Immature natural killer cell (primary cell): ENCODE data around the gene MTO1. TPM values are rescaled to one million over a fixed set of nuclear protein-coding genes. Genes with fewer than 3 reads are reported as not detected.
A peak's percentile ranks its signal among the peaks of the same experiment; 100 is the strongest.
"Not testable (repeated sequence)": the region's sequence is repeated elsewhere in the genome, so short reads cannot be mapped to it uniquely, and the experiment has no call there.

Source experiments
- DNase-seq, 3 donors: peaks; one replicate each; pipeline ENCODE4 v3.0.0; 2022; ENCODE audit warnings: mixed read lengths in 1 of 3
- H3K27ac Mint-ChIP-seq, 6 donors: one replicate each; pipeline ENCODE4 v1.8.0; 2020; ENCODE audit warnings: mixed read lengths in 6 of 6, mild to moderate bottlenecking in 5 of 6, inconsistent platforms in 4 of 6, moderate library complexity in 3 of 6
- H3K27me3 Mint-ChIP-seq, 3 donors: one replicate each; pipeline ENCODE4 v1.8.0; 2020 to 2021; ENCODE audit warnings: low read depth in 3 of 3, mild to moderate bottlenecking in 3 of 3, mixed read lengths in 3 of 3, moderate library complexity in 3 of 3, inconsistent platforms in 1 of 3
- H3K36me3 Mint-ChIP-seq, 3 donors: one replicate each; pipeline ENCODE4 v1.8.0; 2020; ENCODE audit warnings: mixed read lengths in 3 of 3, inconsistent platforms in 2 of 3, mild to moderate bottlenecking in 2 of 3
- H3K4me1 Mint-ChIP-seq, 2 donors: one replicate each; pipeline ENCODE4 v1.8.0; 2020; ENCODE audit warnings: inconsistent platforms in 2 of 2, mild to moderate bottlenecking in 2 of 2, mixed read lengths in 2 of 2, moderate library complexity in 1 of 2
- H3K4me3 Mint-ChIP-seq, 5 donors: one replicate each; pipeline ENCODE4 v1.8.0; 2020; ENCODE audit warnings: mild to moderate bottlenecking in 5 of 5, mixed read lengths in 5 of 5, inconsistent platforms in 3 of 5, moderate library complexity in 3 of 5
- H3K9me3 Mint-ChIP-seq, 6 donors: one replicate each; pipeline ENCODE4 v1.8.0; 2020; ENCODE audit warnings: mild to moderate bottlenecking in 6 of 6, mixed read lengths in 6 of 6, inconsistent platforms in 4 of 6, moderate library complexity in 3 of 6
- polyA plus RNA-seq, 3 donors: library from polyadenylated mRNA; unstranded; fragments of 300-500 nt; fragmentation: Illumina TruSeq; gene quantifications; one replicate each; pipeline ENCODE4 v1.2.3, GENCODE V29; 2021

MTO1 gene
- polyA plus RNA-seq, 3 donors from 2014 or later: 12.3 to 40.4 (median 28.5) TPM

DNA sequence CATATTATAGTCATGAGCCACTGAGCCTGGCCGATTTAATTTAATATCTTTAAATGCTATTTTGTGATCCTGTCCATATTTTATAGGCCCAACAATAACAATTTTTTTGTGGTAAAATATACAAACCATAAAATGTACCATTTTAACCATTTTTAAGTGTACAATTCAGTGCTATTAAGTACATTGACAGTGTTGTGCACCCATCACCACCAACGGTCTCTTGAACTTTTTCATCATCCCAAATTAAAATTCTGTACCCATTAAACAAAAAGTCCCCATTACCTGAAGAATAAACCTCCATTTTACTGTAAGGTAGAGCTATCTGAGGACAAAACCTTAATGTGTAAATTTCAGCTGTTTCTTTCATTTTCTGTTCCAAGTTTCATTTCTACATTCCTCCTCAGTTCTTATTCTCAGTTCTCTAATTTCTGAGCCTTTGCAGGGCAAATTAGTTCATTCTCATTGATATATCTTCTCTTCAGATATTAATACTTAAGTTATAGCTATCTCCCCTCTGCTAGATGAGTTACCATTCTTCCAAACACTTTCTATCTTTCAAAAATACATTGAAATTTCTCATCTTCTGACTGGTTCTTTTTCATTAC, 10.3 kb downstream of the MTO1 start:
- peaks cover 0 to 1% (median 0%) of the 10 kb centered on the region in 6 donors for H3K9me3 Mint-ChIP-seq
- peaks cover 17 to 19% of the 10 kb centered on the region in 2 donors for H3K4me1 Mint-ChIP-seq
- peak overlapping the region; percentile 14 to 85 (median 78) for H3K27ac Mint-ChIP-seq
- peaks cover 10 to 28% (median 19%) of the 10 kb centered on the region in 3 donors for H3K36me3 Mint-ChIP-seq
- H3K4me3 Mint-ChIP-seq: peak overlapping the region; percentile 18 to 65 (median 31)
- DNase-seq: no peak
- peaks cover 0 to 2% (median 0%) of the 10 kb centered on the region in 3 donors for H3K27me3 Mint-ChIP-seq

DNA sequence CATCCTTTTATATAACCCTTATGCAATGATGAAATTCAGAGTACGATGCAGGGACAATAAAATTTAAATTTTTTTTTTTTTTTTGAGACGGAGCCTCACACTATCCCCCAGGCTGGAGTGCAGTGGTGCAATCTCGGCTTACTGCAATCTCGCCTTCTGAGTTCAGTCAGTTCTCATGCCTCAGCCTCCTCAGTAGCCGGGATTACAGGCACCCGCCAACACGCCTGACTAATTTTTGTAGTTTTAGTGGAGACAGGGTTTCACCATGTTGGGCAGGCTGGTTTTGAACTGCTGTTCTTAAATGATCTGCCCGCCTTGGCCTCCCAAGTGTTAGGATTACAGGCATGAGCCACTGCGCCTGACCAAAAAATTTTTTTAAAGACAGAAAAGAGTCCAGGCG, 15.2 kb downstream of the MTO1 start:
- no peak overlapping the region for H3K27ac Mint-ChIP-seq
- no peak for DNase-seq
- H3K4me1 Mint-ChIP-seq: peaks cover 6 to 7% of the 10 kb centered on the region in 2 donors
- no peaks in the 10 kb centered on the region for H3K9me3 Mint-ChIP-seq
- no peak overlapping the region for H3K4me3 Mint-ChIP-seq
- peaks cover 22 to 33% (median 30%) of the 10 kb centered on the region in 3 donors for H3K36me3 Mint-ChIP-seq
- peaks cover 0 to 2% (median 0%) of the 10 kb centered on the region in 3 donors for H3K27me3 Mint-ChIP-seq

DNA sequence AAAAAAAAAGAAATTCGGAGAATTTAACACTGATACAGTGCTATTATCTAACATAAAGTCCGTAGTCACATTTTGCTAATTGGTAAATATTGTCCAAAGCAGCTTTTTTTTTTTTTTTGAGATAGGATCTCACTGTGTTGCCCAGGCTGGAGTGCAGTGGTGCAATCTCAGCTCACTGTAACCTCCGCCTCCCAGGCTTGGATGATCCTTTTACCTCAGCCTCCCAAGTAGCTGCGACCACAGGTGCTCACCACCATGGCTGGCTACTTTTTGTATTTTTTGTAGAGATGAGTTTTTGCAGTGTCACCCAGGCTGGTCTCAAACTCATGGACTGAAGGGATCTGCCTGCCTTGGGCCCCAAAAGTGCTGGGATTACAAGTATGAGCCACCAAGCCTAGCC, 15.9 kb downstream of the MTO1 start:
- no peak for DNase-seq
- H3K27ac Mint-ChIP-seq: no peak overlapping the region
- peaks cover 0 to 2% (median 0%) of the 10 kb centered on the region in 3 donors for H3K27me3 Mint-ChIP-seq
- peaks cover 0 to 2% of the 10 kb centered on the region in 2 donors for H3K4me1 Mint-ChIP-seq
- H3K4me3 Mint-ChIP-seq: no peak overlapping the region
- peaks cover 25 to 33% (median 30%) of the 10 kb centered on the region in 3 donors for H3K36me3 Mint-ChIP-seq
- no peaks in the 10 kb centered on the region for H3K9me3 Mint-ChIP-seq

DNA sequence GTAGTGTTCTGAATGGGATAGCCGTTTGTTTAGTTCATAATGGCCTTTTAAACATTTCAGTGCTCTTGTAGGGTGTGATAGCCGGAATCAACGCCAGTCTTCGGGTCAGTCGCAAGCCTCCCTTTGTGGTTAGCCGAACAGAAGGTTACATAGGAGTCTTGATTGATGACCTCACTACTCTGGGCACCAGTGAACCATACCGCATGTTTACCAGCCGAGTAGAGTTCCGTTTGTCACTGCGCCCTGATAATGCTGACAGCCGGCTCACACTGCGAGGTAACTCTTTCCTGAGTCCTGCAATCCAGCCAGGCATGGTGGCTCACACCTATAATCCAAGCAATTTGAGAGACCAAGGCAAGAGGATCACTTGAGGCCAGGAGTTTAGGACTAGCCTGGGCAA, 20.4 kb downstream of the MTO1 start:
- peaks cover 20 to 34% (median 30%) of the 10 kb centered on the region in 3 donors for H3K36me3 Mint-ChIP-seq
- H3K27ac Mint-ChIP-seq: no peak overlapping the region

DNA sequence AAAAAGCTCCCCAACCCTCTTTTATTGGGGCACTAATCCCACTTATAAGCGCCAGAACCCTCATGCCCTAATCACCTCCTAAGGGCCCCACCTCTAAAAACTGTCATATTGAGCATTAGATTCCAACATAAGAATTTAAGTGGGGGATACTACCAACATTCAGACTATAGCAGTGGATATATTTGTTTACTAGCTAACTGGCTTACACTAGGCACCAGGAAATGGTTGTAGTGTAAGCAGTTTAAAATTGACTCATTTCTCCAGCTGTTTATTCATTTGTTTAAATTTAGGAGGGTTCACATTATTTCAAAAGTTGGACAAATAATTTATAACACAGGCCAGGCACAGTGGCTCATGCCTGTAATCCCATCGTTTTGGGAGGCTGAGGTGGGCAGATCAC, 22.9 kb downstream of the MTO1 start:
- no peak for DNase-seq
- Mint-ChIP-seq H3K4me3 (no peak overlapping the region), H3K27ac (peak overlapping the region in 1 of 6 donors; percentile 28), H3K4me1 (no peaks in the 10 kb centered on the region), H3K9me3 (no peaks in the 10 kb centered on the region), H3K27me3 (peaks cover 0 to 1% (median 0%) of the 10 kb centered on the region in 3 donors), H3K36me3 (peaks cover 25 to 49% (median 36%) of the 10 kb centered on the region in 3 donors)

More for the DNA sequence above, 20.4 kb downstream of the MTO1 start:
- H3K4me1 Mint-ChIP-seq: no peaks in the 10 kb centered on the region
- DNase-seq: no peak
- H3K27me3 Mint-ChIP-seq: peaks cover 0 to 1% (median 0%) of the 10 kb centered on the region in 3 donors
- H3K9me3 Mint-ChIP-seq: no peaks in the 10 kb centered on the region
- H3K4me3 Mint-ChIP-seq: no peak overlapping the region

DNA sequence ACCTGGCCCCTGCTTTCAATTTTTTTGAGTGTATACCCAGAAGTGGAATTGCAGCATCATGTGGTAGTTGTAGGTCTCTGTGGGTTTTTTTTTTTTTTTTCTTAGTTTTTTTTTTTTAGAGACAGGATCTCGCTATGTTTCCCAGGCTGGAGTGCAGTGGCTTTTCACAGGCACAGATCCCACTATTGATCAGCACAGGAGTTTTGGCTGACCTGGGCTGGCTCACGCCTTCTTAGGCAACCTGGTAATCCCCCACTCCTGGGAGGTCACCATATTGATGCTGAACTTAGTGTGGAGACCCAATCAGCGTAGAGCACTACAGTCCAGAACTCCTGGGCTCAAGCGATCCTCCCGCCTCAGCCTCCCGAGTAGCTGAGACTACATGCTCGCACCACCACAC, 25.9 kb downstream of the MTO1 start:
- H3K4me3 Mint-ChIP-seq: no peak overlapping the region
- peaks cover 0 to 1% (median 0%) of the 10 kb centered on the region in 3 donors for H3K27me3 Mint-ChIP-seq
- H3K9me3 Mint-ChIP-seq: no peaks in the 10 kb centered on the region
- peaks cover 4 to 9% of the 10 kb centered on the region in 2 donors for H3K4me1 Mint-ChIP-seq
- peaks cover 5 to 48% (median 31%) of the 10 kb centered on the region in 3 donors for H3K36me3 Mint-ChIP-seq
- peak overlapping the region in 1 of 6 donors; percentile 15 for H3K27ac Mint-ChIP-seq
- no peak for DNase-seq

DNA sequence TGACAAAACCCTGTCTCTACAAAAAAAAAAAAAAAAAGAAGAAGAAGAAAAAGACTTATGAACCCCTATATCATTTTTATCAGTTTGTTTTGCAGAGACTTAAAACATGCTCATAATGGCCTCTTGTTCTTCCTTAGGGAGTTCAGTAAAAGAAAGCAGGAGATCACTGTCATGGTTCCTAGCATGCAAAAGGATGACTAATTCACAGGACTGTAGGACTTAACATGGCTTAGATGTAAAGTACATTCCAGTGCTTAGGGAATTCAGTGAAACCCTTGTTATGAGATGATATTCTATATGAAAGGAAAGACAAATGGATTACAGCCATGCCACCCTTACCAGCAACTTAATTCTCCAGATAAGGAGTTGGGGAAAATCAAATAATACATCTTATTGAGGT, 29.8 kb downstream of the MTO1 start:
- no peak for DNase-seq
- Mint-ChIP-seq H3K4me1 (peaks cover 4 to 9% of the 10 kb centered on the region in 2 donors), H3K27ac (peak overlapping the region in 4 of 6 donors; percentile 13 to 45 (median 34)), H3K36me3 (peaks cover 5 to 37% (median 23%) of the 10 kb centered on the region in 3 donors), H3K4me3 (no peak overlapping the region), H3K27me3 (no peaks in the 10 kb centered on the region), H3K9me3 (no peaks in the 10 kb centered on the region)

DNA sequence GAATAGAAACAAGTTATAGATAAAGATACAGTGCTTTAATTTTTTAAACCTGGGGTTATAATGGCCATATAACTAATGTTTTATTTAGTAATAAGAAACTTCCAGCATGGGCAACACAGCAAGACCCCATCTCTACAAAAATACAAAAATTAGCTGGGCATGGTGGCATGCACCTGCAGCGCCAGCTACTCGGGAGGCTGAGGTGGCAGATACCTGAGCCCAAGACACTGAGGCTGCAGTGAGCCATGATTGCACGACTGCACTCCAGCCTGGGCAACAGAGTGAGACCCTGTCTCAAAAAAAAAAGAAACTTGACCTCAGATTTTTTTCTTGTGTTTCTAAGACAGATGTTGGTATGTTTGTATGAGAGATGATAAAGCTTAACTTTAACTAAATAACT, 36.4 kb downstream of the MTO1 start:
- no peak overlapping the region for H3K27ac Mint-ChIP-seq
- H3K9me3 Mint-ChIP-seq: no peaks in the 10 kb centered on the region
- DNase-seq: no peak
- no peak overlapping the region for H3K4me3 Mint-ChIP-seq
- H3K4me1 Mint-ChIP-seq: no peaks in the 10 kb centered on the region
- H3K36me3 Mint-ChIP-seq: peaks cover 3 to 21% (median 8%) of the 10 kb centered on the region in 3 donors
- H3K27me3 Mint-ChIP-seq: peaks cover 0 to 2% (median 2%) of the 10 kb centered on the region in 3 donors

DNA sequence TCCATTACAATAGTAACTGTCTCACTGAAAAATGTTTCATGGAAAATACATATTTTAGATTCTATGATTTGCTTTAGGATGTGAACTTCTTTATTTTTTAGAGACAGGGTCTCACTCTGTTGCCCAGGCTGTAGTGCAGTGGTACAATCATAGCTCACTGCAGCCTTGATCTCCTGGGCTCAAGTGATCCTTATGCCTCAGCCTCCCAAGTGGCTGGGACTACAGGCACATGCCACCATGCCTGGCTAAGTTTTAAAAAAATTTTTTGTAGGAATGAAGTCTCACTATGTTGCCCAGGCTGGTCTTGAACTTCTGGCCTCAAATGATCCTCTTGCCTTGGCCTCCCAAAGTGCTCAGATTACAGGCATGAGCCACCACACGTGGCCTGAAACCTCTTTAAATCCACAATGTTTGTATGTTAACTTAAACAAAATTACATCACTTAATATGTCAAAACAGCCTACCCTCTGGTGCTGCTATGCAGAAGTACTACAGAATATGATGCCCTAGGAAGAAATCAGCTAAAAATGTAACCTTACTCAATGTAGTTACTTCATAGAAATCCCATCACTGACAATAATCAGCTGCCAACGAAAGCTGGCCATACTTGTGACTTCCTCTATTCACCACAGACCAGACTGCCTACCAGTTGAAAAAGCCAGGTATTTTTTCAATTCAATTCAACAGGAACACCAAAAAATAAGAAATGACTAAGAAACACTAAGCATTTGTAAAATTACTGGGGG, 41.7 kb downstream of the MTO1 start:
- no peak overlapping the region for H3K4me3 Mint-ChIP-seq

DNA sequence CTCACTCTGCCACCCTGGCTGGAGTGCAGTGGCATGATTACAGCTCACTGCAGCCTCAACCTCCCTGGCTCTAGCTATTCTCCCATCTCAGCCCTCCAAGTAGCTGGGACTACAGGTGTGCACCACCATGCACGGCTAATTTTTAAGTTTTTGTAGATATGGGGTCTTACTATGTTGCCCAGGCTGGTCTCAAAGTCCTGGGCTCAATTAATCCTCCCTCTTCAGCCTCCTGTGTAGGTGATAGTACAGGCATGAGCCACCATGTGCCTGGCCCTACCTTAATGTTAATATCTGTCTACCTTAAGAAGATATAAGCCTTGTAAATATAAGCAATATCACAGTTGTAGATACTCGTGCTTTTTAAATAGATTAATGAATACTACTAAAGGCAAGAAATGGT, 42.6 kb downstream of the MTO1 start:
- no peak overlapping the region for H3K4me3 Mint-ChIP-seq
- peaks cover 0 to 2% (median 0%) of the 10 kb centered on the region in 3 donors for H3K27me3 Mint-ChIP-seq
- no peaks in the 10 kb centered on the region for H3K9me3 Mint-ChIP-seq
- peaks cover 9 to 14% of the 10 kb centered on the region in 2 donors for H3K4me1 Mint-ChIP-seq
- peaks cover 8 to 19% (median 13%) of the 10 kb centered on the region in 3 donors for H3K36me3 Mint-ChIP-seq
- H3K27ac Mint-ChIP-seq: peak overlapping the region in 5 of 6 donors; percentile 49 to 81 (median 54)
- no peak for DNase-seq

More for the DNA sequence above, 41.7 kb downstream of the MTO1 start:
- Mint-ChIP-seq H3K4me1 (peaks cover 9 to 14% of the 10 kb centered on the region in 2 donors), H3K36me3 (peaks cover 8 to 19% (median 13%) of the 10 kb centered on the region in 3 donors), H3K27me3 (no peaks in the 10 kb centered on the region), H3K27ac (peak overlapping the region; percentile 25 to 77 (median 66)), H3K9me3 (no peaks in the 10 kb centered on the region)
- no peak for DNase-seq

DNA sequence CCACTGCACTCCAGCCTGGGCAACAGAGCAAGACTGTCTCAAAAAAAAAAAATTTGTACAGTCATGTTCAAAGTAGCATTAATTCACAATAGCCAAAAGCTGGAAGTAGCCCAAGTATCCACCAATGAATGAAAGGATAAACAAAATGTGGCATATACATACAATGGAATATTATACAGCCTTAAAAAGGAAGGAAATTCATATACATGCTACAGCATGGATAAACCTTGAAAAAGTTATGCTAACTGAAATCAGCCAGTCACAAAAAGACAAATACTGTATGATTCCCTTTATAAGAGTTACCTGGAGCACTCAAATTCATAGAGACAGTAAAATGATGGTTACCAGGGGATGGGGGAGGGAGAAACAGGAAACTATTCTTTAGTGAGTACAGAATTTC, 43.6 kb downstream of the MTO1 start:
- H3K27me3 Mint-ChIP-seq: peaks cover 0 to 2% (median 0%) of the 10 kb centered on the region in 3 donors
- H3K4me3 Mint-ChIP-seq: no peak overlapping the region
- DNase-seq: no peak
- H3K4me1 Mint-ChIP-seq: peaks cover 9 to 14% of the 10 kb centered on the region in 2 donors
- peaks cover 8 to 19% (median 13%) of the 10 kb centered on the region in 3 donors for H3K36me3 Mint-ChIP-seq
- H3K27ac Mint-ChIP-seq: no peak overlapping the region
- no peaks in the 10 kb centered on the region for H3K9me3 Mint-ChIP-seq

DNA sequence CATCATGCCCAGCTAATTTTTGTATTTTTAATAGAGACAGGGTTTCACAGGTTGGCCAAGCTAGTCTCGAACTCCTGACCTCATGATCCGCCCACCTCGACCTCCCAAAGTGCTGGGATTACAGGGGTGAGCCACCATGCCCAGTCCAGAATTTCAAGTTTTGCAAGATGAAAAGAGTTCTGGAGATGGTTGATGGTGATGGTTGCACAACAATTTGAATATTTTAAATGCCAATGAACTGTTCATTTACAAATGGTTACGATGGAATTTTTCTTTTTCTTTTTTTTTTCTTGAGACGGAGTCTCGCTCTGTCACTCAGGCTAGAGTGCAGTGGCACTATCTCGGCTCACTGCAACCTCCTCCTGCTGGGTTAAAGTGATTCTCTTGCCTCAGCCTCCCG, 44.2 kb downstream of the MTO1 start:
- DNase-seq, H3K27me3 Mint-ChIP-seq, H3K9me3 Mint-ChIP-seq, H3K4me3 Mint-ChIP-seq, H3K27ac Mint-ChIP-seq: not testable (repeated sequence)
- Mint-ChIP-seq H3K36me3 (peaks cover 5 to 14% (median 9%) of the 10 kb centered on the region in 3 donors), H3K4me1 (peaks cover 9 to 14% of the 10 kb centered on the region in 2 donors)

DNA sequence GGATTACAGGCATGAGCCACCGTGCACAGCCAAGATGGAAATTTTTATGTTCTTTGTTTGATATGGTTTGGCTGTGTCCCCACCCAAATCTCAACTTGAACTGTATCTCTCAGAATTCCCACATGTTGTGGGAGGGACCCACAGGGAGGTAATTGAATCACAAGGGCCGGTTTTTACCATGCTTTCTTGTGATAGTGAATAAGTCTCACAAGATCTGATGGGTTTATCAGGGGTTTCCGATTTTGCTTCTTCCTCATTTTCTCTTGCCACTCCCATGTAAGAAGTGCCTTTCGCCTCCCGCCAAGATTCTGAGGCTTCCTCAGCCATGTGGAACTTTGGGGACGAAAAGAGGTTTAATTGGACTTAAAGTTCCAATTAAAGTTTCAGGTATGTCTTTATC, 44.7 kb downstream of the MTO1 start:
- peaks cover 9 to 14% of the 10 kb centered on the region in 2 donors for H3K4me1 Mint-ChIP-seq

DNA sequence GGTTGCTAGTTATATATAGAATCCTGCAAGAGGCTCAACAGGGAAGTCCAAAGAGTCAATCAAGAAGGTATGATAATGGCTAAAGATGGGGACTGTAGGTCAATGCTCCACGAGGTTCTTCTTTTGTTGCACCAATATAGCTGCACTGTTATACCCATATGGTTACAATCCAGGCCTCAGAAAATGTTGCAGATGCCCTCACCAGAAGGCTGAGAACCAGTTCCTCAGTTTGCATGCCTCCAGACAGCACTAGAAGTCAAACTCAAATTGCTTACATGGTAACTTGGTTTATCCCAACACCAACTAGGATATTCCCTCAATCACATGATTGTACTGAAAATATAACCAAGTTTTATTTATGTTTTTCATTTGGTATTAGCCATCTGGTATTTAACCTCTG, 47.2 kb downstream of the MTO1 start:
- H3K27me3 Mint-ChIP-seq: peaks cover 0 to 2% (median 0%) of the 10 kb centered on the region in 3 donors
- H3K27ac Mint-ChIP-seq: no peak overlapping the region
- peaks cover 0 to 3% (median under 1%) of the 10 kb centered on the region in 3 donors for H3K36me3 Mint-ChIP-seq
- peaks cover 3 to 12% of the 10 kb centered on the region in 2 donors for H3K4me1 Mint-ChIP-seq
- no peaks in the 10 kb centered on the region for H3K9me3 Mint-ChIP-seq
- H3K4me3 Mint-ChIP-seq: no peak overlapping the region
- no peak for DNase-seq

More for the DNA sequence above, 44.7 kb downstream of the MTO1 start:
- Mint-ChIP-seq H3K27ac (no peak overlapping the region), H3K36me3 (peaks cover 5 to 10% (median 9%) of the 10 kb centered on the region in 3 donors), H3K4me3 (no peak overlapping the region), H3K9me3 (no peaks in the 10 kb centered on the region), H3K27me3 (peaks cover 0 to 2% (median 0%) of the 10 kb centered on the region in 3 donors)
- DNase-seq: no peak
